Measurements from ENCODE around the gene PTOV1.

PTOV1 gene

DNA sequence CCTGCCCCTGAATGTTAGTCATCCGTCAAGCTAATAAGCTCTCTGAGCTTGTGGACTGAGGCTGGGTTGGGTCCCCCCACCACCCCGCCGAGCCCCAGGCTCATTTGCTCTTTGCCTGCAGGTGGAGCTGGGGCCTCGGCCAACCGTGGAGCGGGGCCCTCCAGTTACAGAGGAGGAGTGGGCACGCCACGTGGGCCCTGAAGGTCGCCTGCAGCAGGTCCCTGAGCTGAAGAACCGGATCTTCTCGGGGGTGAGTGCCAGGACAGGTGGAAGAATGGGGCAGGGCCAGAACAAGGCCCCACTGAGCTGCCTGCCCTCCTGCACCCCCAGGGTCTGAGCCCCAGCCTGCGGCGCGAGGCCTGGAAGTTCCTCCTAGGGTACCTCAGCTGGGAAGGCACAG is 31.7 kb downstream of the PTOV1 start:
- DNase-seq (ENCODE audit: low read depth in 2 of 2), result no peak
- TF ChIP-seq, protein P1, sequence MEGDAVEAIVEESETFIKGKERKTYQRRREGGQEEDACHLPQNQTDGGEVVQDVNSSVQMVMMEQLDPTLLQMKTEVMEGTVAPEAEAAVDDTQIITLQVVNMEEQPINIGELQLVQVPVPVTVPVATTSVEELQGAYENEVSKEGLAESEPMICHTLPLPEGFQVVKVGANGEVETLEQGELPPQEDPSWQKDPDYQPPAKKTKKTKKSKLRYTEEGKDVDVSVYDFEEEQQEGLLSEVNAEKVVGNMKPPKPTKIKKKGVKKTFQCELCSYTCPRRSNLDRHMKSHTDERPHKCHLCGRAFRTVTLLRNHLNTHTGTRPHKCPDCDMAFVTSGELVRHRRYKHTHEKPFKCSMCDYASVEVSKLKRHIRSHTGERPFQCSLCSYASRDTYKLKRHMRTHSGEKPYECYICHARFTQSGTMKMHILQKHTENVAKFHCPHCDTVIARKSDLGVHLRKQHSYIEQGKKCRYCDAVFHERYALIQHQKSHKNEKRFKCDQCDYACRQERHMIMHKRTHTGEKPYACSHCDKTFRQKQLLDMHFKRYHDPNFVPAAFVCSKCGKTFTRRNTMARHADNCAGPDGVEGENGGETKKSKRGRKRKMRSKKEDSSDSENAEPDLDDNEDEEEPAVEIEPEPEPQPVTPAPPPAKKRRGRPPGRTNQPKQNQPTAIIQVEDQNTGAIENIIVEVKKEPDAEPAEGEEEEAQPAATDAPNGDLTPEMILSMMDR (IDR thresholded peaks at IDR 0.05; ENCODE audit: low read depth, low read length), result no peak

DNA sequence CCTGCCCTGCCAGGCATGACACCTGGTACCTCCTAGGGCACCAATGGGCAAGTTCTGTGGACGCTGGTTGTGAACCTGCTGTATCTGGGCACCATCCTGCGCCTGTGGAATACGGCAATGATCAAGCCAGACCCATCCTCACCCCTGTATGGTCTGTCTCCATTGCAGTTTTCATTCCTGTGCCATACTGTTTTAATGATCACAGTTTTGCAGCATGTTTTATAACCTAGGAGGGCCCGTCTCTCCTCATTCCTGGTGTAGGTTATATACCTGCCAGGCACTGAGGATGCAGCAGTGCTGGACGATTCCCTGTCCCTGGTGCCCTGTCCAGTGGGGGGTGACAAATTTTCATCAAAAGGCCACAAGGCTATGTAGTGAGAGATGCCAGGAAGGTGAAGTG is 32.1 kb downstream of the PTOV1 start:
- no peak for DNase-seq (ENCODE audit: low read depth in 2 of 2)
- H3K4me3 ChIP-seq (replicated peaks in 1 of 2; ENCODE audit: low read depth in 2 of 2, low read length in 2 of 2), result no peak overlapping the region
- TF ChIP-seq, protein P1 (IDR thresholded peaks at IDR 0.05; ENCODE audit: low read depth, low read length), result no peak

More for the DNA sequence above, 31.7 kb downstream of the PTOV1 start:
- no peak overlapping the region for H3K4me3 ChIP-seq (replicated peaks in 1 of 2; ENCODE audit: low read depth in 2 of 2, low read length in 2 of 2)

DNA sequence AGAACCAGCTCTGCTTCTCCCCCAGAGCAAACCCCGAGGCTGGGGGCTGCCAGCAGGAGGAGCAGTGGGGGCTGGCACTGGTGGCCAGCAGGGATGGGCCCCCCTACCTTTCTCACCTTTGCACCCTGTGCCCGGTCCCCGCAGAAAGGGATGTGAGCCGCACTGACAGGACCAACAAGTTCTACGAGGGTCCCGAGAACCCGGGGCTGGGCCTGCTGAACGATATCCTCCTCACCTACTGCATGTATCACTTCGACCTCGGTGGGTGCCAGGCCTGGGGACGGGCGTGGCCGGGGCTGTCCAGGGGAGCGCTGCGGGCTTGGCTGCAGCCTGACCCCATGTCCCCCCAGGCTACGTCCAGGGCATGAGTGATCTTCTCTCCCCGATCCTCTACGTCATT is 33.1 kb downstream of the PTOV1 start:
- no peak for DNase-seq (ENCODE audit: low read depth in 2 of 2)
- TF ChIP-seq, protein P1 (IDR thresholded peaks at IDR 0.05; ENCODE audit: low read depth, low read length), result no peak
- H3K4me3 ChIP-seq (replicated peaks in 1 of 2; ENCODE audit: low read depth in 2 of 2, low read length in 2 of 2), result no peak overlapping the region

DNA sequence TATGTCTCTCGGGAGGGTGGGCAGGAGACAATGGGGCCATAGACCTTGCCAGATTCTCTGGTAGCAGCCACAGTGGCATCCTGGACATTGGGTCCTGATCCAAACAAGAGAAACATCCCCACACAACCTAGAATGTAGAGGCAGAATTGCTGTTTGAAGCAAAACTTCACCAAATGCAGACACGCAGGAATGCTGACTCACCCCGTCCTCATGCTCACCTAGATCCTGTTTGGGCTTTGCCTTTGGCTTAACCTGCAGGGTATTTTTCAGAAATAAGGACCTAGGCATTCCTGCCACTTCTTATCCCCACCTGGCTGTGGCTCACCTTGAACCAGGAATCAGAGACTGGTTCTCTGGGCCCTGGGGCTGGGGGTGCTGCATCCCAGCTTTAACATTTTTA is 33.8 kb downstream of the PTOV1 start:
- TF ChIP-seq, protein P1 (IDR thresholded peaks at IDR 0.05; ENCODE audit: low read depth, low read length), result no peak
- DNase-seq (ENCODE audit: low read depth in 2 of 2), result no peak
- no peak overlapping the region for H3K4me3 ChIP-seq (replicated peaks in 1 of 2; ENCODE audit: low read depth in 2 of 2, low read length in 2 of 2)

DNA sequence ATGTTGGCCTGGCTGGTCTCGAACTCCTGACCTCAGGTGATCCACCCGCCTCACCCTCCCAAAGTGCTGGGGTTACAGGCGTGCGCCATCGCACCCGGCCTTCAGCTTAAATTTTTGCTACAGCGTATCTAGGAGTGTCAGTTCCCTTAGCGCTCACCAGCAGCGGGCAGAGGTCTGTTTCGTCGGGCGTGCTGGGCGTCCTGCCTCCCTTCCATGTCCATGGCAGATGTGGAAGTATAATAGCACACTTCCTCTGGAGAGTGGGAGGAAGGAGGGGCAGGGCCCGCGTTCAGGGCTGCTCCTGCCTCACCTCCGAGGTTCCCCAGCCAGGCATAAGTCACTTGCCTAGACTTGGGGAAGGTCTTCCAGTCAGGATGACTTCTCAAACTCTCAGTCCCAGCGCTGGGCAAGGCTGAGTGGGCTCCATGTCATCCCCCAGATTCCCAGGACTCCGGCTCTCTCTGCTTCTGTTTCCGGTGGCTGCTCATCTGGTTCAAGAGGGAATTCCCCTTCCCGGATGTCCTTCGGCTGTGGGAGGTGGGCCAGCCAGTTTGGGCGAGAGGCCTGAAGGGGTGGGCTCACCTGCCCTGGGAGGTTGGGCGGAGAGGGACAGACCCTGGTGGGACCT is 36.2 kb downstream of the PTOV1 start:
- no peak overlapping the region for H3K4me3 ChIP-seq (replicated peaks in 1 of 2; ENCODE audit: low read depth in 2 of 2, low read length in 2 of 2)
- TF ChIP-seq, protein P1 (IDR thresholded peaks at IDR 0.05; ENCODE audit: low read depth, low read length), result no peak
- DNase-seq (ENCODE audit: low read depth in 2 of 2), result no peak

DNA sequence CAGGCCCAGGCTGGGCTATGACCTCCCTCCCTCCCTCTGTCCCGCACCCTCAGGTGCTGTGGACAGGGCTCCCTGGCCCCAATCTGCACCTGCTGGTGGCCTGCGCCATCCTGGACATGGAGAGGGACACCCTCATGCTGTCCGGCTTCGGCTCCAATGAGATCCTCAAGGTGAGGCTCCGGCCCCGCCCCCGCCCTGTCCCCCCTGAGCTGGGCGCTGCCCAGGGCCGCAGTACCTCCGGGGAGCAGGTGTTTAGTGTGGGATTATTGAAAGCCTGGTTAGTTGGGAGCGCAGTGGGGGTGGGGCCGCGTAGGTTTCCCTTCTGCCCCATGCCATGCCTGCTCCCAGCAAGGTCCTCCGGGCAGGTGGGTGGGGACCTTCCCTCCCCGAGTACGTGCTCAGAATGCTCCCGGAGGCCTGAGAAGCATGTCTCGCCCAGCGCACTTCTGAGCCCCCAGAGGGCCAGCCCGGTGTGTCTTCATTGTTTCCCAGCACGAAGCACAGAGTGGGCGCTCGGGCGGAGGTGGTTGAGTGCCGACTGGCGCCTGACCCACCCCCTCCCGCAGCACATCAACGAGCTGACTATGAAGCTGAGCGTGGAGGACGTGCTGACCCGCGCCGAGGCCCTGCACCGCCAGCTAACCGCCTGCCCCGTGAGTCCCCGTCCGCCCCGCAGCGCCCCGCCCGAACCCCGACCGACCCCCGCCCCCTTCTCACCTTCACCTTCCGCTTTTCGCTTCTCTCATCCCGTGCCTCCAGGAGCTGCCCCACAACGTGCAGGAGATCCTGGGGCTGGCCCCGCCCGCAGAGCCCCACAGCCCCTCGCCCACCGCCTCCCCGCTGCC is 36.9 kb downstream of the PTOV1 start:
- TF ChIP-seq, protein P1 (IDR thresholded peaks at IDR 0.05; ENCODE audit: low read depth, low read length), result no peak
- H3K4me3 ChIP-seq (replicated peaks in 1 of 2; ENCODE audit: low read depth in 2 of 2, low read length in 2 of 2), result no peak overlapping the region
- DNase-seq (ENCODE audit: low read depth in 2 of 2), result no peak

Data from cardiac fibroblast (primary cell).